H1 (cell line): ENCODE data around the gene BIRC2. TPM values are rescaled to one million over a fixed set of nuclear protein-coding genes. Genes with fewer than 3 reads are reported as not detected.

Experiments
- CTCF ChIA-PET: fragments of 300-600 bp; sonication (Branson Sonifier 250); formaldehyde crosslinking; loops from one replicate; lab custom pipeline; 2021; ENCODE audit not compliant: partially characterized antibody; lab: Charles Lee
- POLR2A ChIA-PET: fragments of 300-600 bp; sonication (Branson Sonifier 250); formaldehyde crosslinking; loops from one replicate; lab custom pipeline; 2021; ENCODE audit warnings: inconsistent platforms; ENCODE audit not compliant: partially characterized antibody; lab: Charles Lee
- DNase-seq, 2 experiments: peaks; one replicate each; pipeline versions ENCODE4 v3.0.0 to v3.0.0-alpha.2; 2010 to 2022; ENCODE audit warnings: low spot score in 2 of 2, low read depth in 1 of 2, mixed read lengths in 1 of 2
- FAIRE-seq: peaks from 2 replicates; lab custom pipeline; 2011; peaks lifted over from hg19 to GRCh38; lab: Jason Lieb, UNC
- H2AFZ ChIP-seq: 2 replicates; pipeline ENCODE4 v1.8.1; 2012; ENCODE audit warnings: low read length, inconsistent platforms
- H2AK5ac ChIP-seq: 2 replicates; pipeline ENCODE4 v1.6.1; 2013; ENCODE audit warnings: low read depth, low read length
- H2BK120ac ChIP-seq: replicated peaks from 2 replicates; pipeline ENCODE3; 2013; ENCODE audit warnings: low read depth, low read length, inconsistent platforms
- H2BK12ac ChIP-seq: 2 replicates; pipeline ENCODE4 v1.6.1; 2013; ENCODE audit warnings: low read depth, low read length
- H2BK15ac ChIP-seq: 2 replicates; pipeline ENCODE4 v1.6.1; 2013; ENCODE audit warnings: low read length
- H2BK20ac ChIP-seq: 2 replicates; pipeline ENCODE4 v1.6.1; 2013; ENCODE audit warnings: low read length
- H2BK5ac ChIP-seq: 2 replicates; pipeline ENCODE4 v1.6.1; 2013; ENCODE audit warnings: low read depth, low read length
- H3K14ac ChIP-seq: 2 replicates; pipeline ENCODE4 v1.6.1; 2013; ENCODE audit warnings: inconsistent platforms; ENCODE audit not compliant: insufficient read length
- H3K18ac ChIP-seq: 2 replicates; pipeline ENCODE4 v1.6.1; 2013; ENCODE audit warnings: low read length; ENCODE audit errors: extremely low read depth
- H3K23ac ChIP-seq: 2 replicates; pipeline ENCODE4 v1.6.1; 2013; ENCODE audit warnings: inconsistent platforms; ENCODE audit not compliant: insufficient read length
- H3K23me2 ChIP-seq: 2 replicates; pipeline ENCODE4 v1.6.1; 2013; ENCODE audit warnings: low read depth, low read length
- H3K27ac ChIP-seq: 2 replicates; pipeline ENCODE4 v1.6.1; 2011; ENCODE audit warnings: low read depth, low read length, inconsistent platforms
- H3K27me3 ChIP-seq, 4 experiments: replicated peaks in 1 of 4; 1 replicate in 1 of 4; 2 replicates in 3 of 4; pipeline versions ENCODE4 v1.6.1 to v1.8.1; 2011 to 2013; ENCODE audit warnings: low read length in 3 of 4, mild to moderate bottlenecking in 3 of 4, inconsistent platforms in 2 of 4, mixed read lengths in 2 of 4, moderate library complexity in 1 of 4; ENCODE audit not compliant: control insufficient read depth in 3 of 4, insufficient read depth in 3 of 4; ENCODE audit errors: extremely low read depth in 1 of 4
- H3K36me3 ChIP-seq, 4 experiments: 2 replicates each; pipeline versions ENCODE4 v1.6.1 to v1.8.1; 2011 to 2013; ENCODE audit warnings: mild to moderate bottlenecking in 4 of 4, low read length in 3 of 4, moderate library complexity in 2 of 4, control low read depth in 1 of 4, inconsistent platforms in 1 of 4; ENCODE audit not compliant: insufficient read depth in 4 of 4, control insufficient read depth in 2 of 4
- H3K4ac ChIP-seq: replicated peaks from 2 replicates; pipeline ENCODE3; 2013; ENCODE audit warnings: low read length, low read depth, mixed read lengths, inconsistent platforms; ENCODE audit not compliant: insufficient read length
- H3K4me1 ChIP-seq, 4 experiments: replicated peaks in 1 of 4; 1 replicate in 1 of 4; 2 replicates in 3 of 4; pipeline versions ENCODE4 v1.6.1 to v1.8.1; 2011 to 2013; ENCODE audit warnings: low read length in 3 of 4, inconsistent platforms in 2 of 4, mixed read lengths in 1 of 4; ENCODE audit not compliant: insufficient read depth in 4 of 4, control insufficient read depth in 3 of 4
- H3K4me2 ChIP-seq, 2 experiments: 2 replicates each; pipeline versions ENCODE4 v1.6.1 to v1.8.1; 2011 to 2013; ENCODE audit warnings: low read depth in 2 of 2, low read length in 2 of 2, control low read depth in 1 of 2, inconsistent platforms in 1 of 2, mild to moderate bottlenecking in 1 of 2; ENCODE audit not compliant: insufficient read depth in 1 of 2
- H3K4me3 ChIP-seq, 4 experiments: fragments of 200-600, 300-600 bp in 1 of 4; sonication (generic), shearing (Covaris generic), sonication (Bioruptor Twin) in 1 of 4; 2 replicates each; pipeline versions ENCODE4 v1.5.1 to v1.8.1; 2011 to 2016; ENCODE audit warnings: low read length in 4 of 4, low read depth in 3 of 4, control low read depth in 2 of 4, inconsistent platforms in 2 of 4, mild to moderate bottlenecking in 2 of 4, mixed read lengths in 1 of 4, moderate library complexity in 1 of 4; ENCODE audit not compliant: insufficient read depth in 2 of 4; ENCODE audit errors: extremely low read depth in 1 of 4
- H3K56ac ChIP-seq: replicated peaks from 2 replicates; pipeline ENCODE3; 2013; ENCODE audit warnings: low read depth, mild to moderate bottlenecking, mixed read lengths, low read length, inconsistent platforms; ENCODE audit not compliant: insufficient read length
- H3K79me1 ChIP-seq: 2 replicates; pipeline ENCODE4 v1.6.1; 2013; ENCODE audit warnings: low read depth, low read length, control low read depth
- H3K79me2 ChIP-seq, 2 experiments: 2 replicates each; pipeline versions ENCODE4 v1.6.1 to v1.8.1; 2012 to 2013; ENCODE audit warnings: low read length in 2 of 2, mild to moderate bottlenecking in 2 of 2, inconsistent platforms in 1 of 2; ENCODE audit not compliant: insufficient read depth in 2 of 2, control insufficient read depth in 1 of 2
- H3K9ac ChIP-seq, 4 experiments: replicated peaks in 1 of 4; 1 replicate in 1 of 4; 2 replicates in 3 of 4; pipeline versions ENCODE4 v1.6.1 to v1.8.1; 2011 to 2013; ENCODE audit warnings: low read depth in 3 of 4, low read length in 3 of 4, control low read depth in 2 of 4, mild to moderate bottlenecking in 2 of 4, moderate library complexity in 2 of 4, inconsistent platforms in 1 of 4; ENCODE audit errors: extremely low read depth in 1 of 4
- H3K9me3 ChIP-seq, 2 experiments: 2 replicates each; pipeline versions ENCODE4 v1.6.1 to v1.8.1; 2012 to 2013; ENCODE audit warnings: mild to moderate bottlenecking in 2 of 2, moderate library complexity in 2 of 2, control low read depth in 1 of 2, inconsistent platforms in 1 of 2, low read depth in 1 of 2, low read length in 1 of 2, mixed read lengths in 1 of 2; ENCODE audit not compliant: insufficient read depth in 2 of 2
- H4K20me1 ChIP-seq, 2 experiments: replicated peaks in 1 of 2; 2 replicates each; pipeline versions ENCODE3 to v1.8.1; 2011 to 2013; ENCODE audit warnings: inconsistent platforms in 2 of 2, low read length in 2 of 2, mild to moderate bottlenecking in 1 of 2; ENCODE audit not compliant: insufficient read depth in 2 of 2, control insufficient read depth in 1 of 2
- H4K5ac ChIP-seq: 2 replicates; pipeline ENCODE4 v1.6.1; 2013; ENCODE audit warnings: low read length, low read depth, mixed read lengths, inconsistent platforms; ENCODE audit not compliant: insufficient read length
- H4K8ac ChIP-seq: 2 replicates; pipeline ENCODE4 v1.8.0; 2013; ENCODE audit warnings: mild to moderate bottlenecking, moderate library complexity, low read length, inconsistent platforms; ENCODE audit not compliant: insufficient read depth; ENCODE audit errors: extremely low read depth
- H4K91ac ChIP-seq: replicated peaks from 2 replicates; pipeline ENCODE3; 2013; ENCODE audit warnings: low read length, mixed read lengths, inconsistent platforms; ENCODE audit not compliant: insufficient read length
- CTCF ChIP-seq, 3 experiments: IDR thresholded peaks; 1 replicate in 2 of 3; 2 replicates in 1 of 3; pipeline versions ENCODE4 v1.5.1 to v1.6.1; 2011; ENCODE audit warnings: low read length in 3 of 3, mild to moderate bottlenecking in 3 of 3, inconsistent platforms in 2 of 3, low read depth in 1 of 3, moderate library complexity in 1 of 3; ENCODE audit not compliant: insufficient read depth in 1 of 3; ENCODE audit errors: control extremely low read depth in 1 of 3
- EZH2 ChIP-seq: fragments of 200-600 bp; sonication (generic); IDR thresholded peaks from 2 replicates; pipeline ENCODE4 v1.7.1; 2012; ENCODE audit warnings: low read depth, mild to moderate bottlenecking, moderate library complexity, low read length, inconsistent platforms; ENCODE audit not compliant: severe bottlenecking
- FOSL1 ChIP-seq: IDR thresholded peaks from 2 replicates; pipeline ENCODE4 v1.6.1; 2011; ENCODE audit warnings: mild to moderate bottlenecking, low read depth, low read length, moderate library complexity; ENCODE audit not compliant: insufficient read depth
- GTF2F1 ChIP-seq: IDR thresholded peaks from 2 replicates; pipeline ENCODE4 v1.6.1; 2012; ENCODE audit warnings: low read depth, low read length, improper control_type of control experiment, borderline replicate concordance
- JUN ChIP-seq: IDR thresholded peaks from 2 replicates; pipeline ENCODE4 v1.6.1; 2011; ENCODE audit warnings: low read depth, mild to moderate bottlenecking, improper control_type of control experiment, low read length
- KDM5A ChIP-seq: fragments of 200-600 bp; IDR thresholded peaks from 2 replicates; pipeline ENCODE4 v1.7.1; 2012; ENCODE audit warnings: mild to moderate bottlenecking, low read length, inconsistent platforms, mixed read lengths
- POLR2A ChIP-seq, 2 experiments: IDR thresholded peaks; 1 replicate in 1 of 2; 2 replicates in 1 of 2; pipeline ENCODE4 v1.6.1; 2011; ENCODE audit warnings: low read depth in 2 of 2, low read length in 2 of 2, mild to moderate bottlenecking in 2 of 2; ENCODE audit errors: control extremely low read depth in 1 of 2
- POU5F1 ChIP-seq: IDR thresholded peaks from 2 replicates; pipeline ENCODE4 v1.6.1; 2011; ENCODE audit warnings: low read depth, mild to moderate bottlenecking, low read length, moderate library complexity
- RNF2 ChIP-seq: fragments of 200-900, 300-1000 bp; sonication (generic); IDR thresholded peaks from 2 replicates; pipeline ENCODE4 v1.7.1; 2016; ENCODE audit warnings: borderline replicate concordance, low read depth, mild to moderate bottlenecking, antibody characterized with exemption, low read length; ENCODE audit not compliant: poor library complexity, severe bottlenecking; ENCODE audit errors: missing control alignments
- SIX5 ChIP-seq: IDR thresholded peaks from 2 replicates; pipeline ENCODE4 v1.6.1; 2011; ENCODE audit warnings: mild to moderate bottlenecking, low read depth, low read length
- TAF7 ChIP-seq: optimal IDR thresholded peaks from 2 replicates; pipeline ENCODE3; 2011; ENCODE audit warnings: low read depth, mild to moderate bottlenecking, inconsistent platforms, low read length, moderate library complexity, borderline replicate concordance
- YY1 ChIP-seq: IDR thresholded peaks from 2 replicates; pipeline ENCODE4 v1.6.1; 2011; ENCODE audit warnings: low read depth, mild to moderate bottlenecking, low read length
- WGBS, 2 experiments: shearing (Covaris generic) in 1 of 2; methylation state at CpG; one replicate each; pipeline versions ENCODE4 v1.1.6 to v1.1.7; 2013 to 2015; ENCODE audit warnings: low lambda C conversion rate in 2 of 2, mixed read lengths in 2 of 2, inconsistent platforms in 1 of 2, low coverage in 1 of 2, missing lambda C conversion rate in 1 of 2; ENCODE audit not compliant: insufficient replicate concordance in 2 of 2, insufficient coverage in 1 of 2, insufficient read length in 1 of 2; ENCODE audit errors: extremely low coverage in 1 of 2, missing lambda C conversion rate in 1 of 2; 5-methylcytosine and 5-hydroxymethylcytosine counted together
- polyA plus RNA-seq, 7 experiments: library from polyadenylated mRNA; depleted of rRNA in 3 of 7; stranded (reverse) in 5 of 7; unstranded in 2 of 7; fragments of >200 nt in 5 of 7; fragments of 200-250 nt in 2 of 7; gene quantifications; 1 replicate in 5 of 7; 2 replicates in 1 of 7; 4 replicates in 1 of 7; pipeline versions ENCODE4 v1.2.1 to v1.2.3, GENCODE V29; 2011 to 2013; ENCODE audit warnings: missing spikeins in 2 of 7, mixed read lengths in 2 of 7
- total RNA-seq: library from RNA; stranded (reverse); fragmentation: NEBNext Ultra II Directional; extraction: Animal tissue kit (Norgen Biotek cat#: 25700); gene quantifications from 2 replicates; pipeline ENCODE4 v1.2.1, GENCODE V29; 2021

Gene BIRC2
- total and polyA plus RNA-seq, 2 of the 8 experiments (the other 6 are each of a cell fraction or from before 2014, with no cell fraction given): 18.4 to 24.7 TPM

GRCh38 chr11:102399189-102399588, 52.2 kb downstream of the BIRC2 start:
- DNase-seq: no peak
- H3K79me2 ChIP-seq: no peaks in the 10 kb centered on the region
- no peak for TF ChIP-seq TAF7
- no peak for TF ChIP-seq RNF2
- no peak for TF ChIP-seq YY1
- no peak for TF ChIP-seq CTCF (IDR thresholded peaks at IDR 0.05; ENCODE audit: control extremely low read depth in 1 of 3, insufficient read depth in 1 of 3, low read depth in 1 of 3, low read length in 3 of 3)
- TF ChIP-seq JUN: no peak
- no peak for TF ChIP-seq POU5F1
- no peak for TF ChIP-seq KDM5A
- TF ChIP-seq POLR2A (IDR thresholded peaks at IDR 0.05; ENCODE audit: control extremely low read depth in 1 of 2, low read depth in 2 of 2, low read length in 2 of 2): no peak
- no peak for TF ChIP-seq GTF2F1
- no peak for TF ChIP-seq FOSL1
- no peak for TF ChIP-seq EZH2
- TF ChIP-seq SIX5: no peak

More at GRCh38 chr11:102399189-102399588, 52.2 kb downstream of the BIRC2 start:
- ChIA-PET CTCF (interaction anchor here (0.6 to 12.4 kb wide), 5 partner anchors 8 to 80 kb away, joined by 3 to 115 read pairs (median 5); no protein-coding TSS in a partner anchor), POLR2A (interaction anchor here (0.7 kb wide), 1 partner anchor 517 kb away, joined by 3 read pairs; no protein-coding TSS in a partner anchor)
- H3K4me2 ChIP-seq: no peak overlapping the region
- no peak overlapping the region for H3K4ac ChIP-seq
- no peak overlapping the region for H3K14ac ChIP-seq
- H4K5ac ChIP-seq: no peak overlapping the region
- no peak overlapping the region for H4K8ac ChIP-seq
- 100% methylated on average over 2 of the region's 2 CpGs; no CpG with 5 or more reads in 1 of the 2 experiments for WGBS, 2 experiments
- no peak overlapping the region for H2BK12ac ChIP-seq
- no peak overlapping the region for H3K27ac ChIP-seq
- H3K18ac ChIP-seq: no peak overlapping the region
- no peak overlapping the region for H2BK20ac ChIP-seq
- no peak overlapping the region for H3K9ac ChIP-seq
- no peak overlapping the region for H3K4me3 ChIP-seq
- H2AFZ ChIP-seq: no peak overlapping the region
- no peak for FAIRE-seq
- H2BK120ac ChIP-seq: no peak overlapping the region
- H3K79me1 ChIP-seq: no peaks in the 10 kb centered on the region
- no peak overlapping the region for H2BK15ac ChIP-seq
- peaks cover 0 to 17% (median 4%) of the 10 kb centered on the region in 4 experiments; a peak in 4 of 8 replicates for H3K36me3 ChIP-seq
- no peak overlapping the region for H2AK5ac ChIP-seq
- H3K23ac ChIP-seq: no peak overlapping the region
- no peaks in the 10 kb centered on the region for H4K20me1 ChIP-seq
- no peaks in the 10 kb centered on the region for H3K23me2 ChIP-seq
- no peaks in the 10 kb centered on the region for H3K4me1 ChIP-seq
- no peaks in the 10 kb centered on the region for H3K9me3 ChIP-seq
- H2BK5ac ChIP-seq: no peak overlapping the region
- no peaks in the 10 kb centered on the region for H3K27me3 ChIP-seq
- no peak overlapping the region for H3K56ac ChIP-seq
- H4K91ac ChIP-seq: no peak overlapping the region
